ENCODE measurements around the gene SPAG4.

SPAG4 gene

GRCh38 chr20:35625584-35626385, 10.2 kb downstream of the SPAG4 start:
- DNase-seq, result no peak

- no peak for DNase-seq
Observed at GRCh38 chr20:35626386-35627001, 10.9 kb downstream of the SPAG4 start.

GRCh38 chr20:35627121-35627520, 11.5 kb downstream of the SPAG4 start:
- no peak for DNase-seq

GRCh38 chr20:35629427-35630145, 14.0 kb downstream of the SPAG4 start:
- no peak for DNase-seq

- no peak for DNase-seq
Observed at GRCh38 chr20:35630636-35631035, 15.0 kb downstream of the SPAG4 start.

GRCh38 chr20:35632539-35633115, 17.0 kb downstream of the SPAG4 start:
- no peak for DNase-seq

GRCh38 chr20:35635652-35636051, 20.0 kb downstream of the SPAG4 start:
- DNase-seq, result no peak

GRCh38 chr20:35636095-35636494, 20.5 kb downstream of the SPAG4 start:
- no peak for DNase-seq

GRCh38 chr20:35637276-35637675, 21.6 kb downstream of the SPAG4 start:
- no peak for DNase-seq

- DNase-seq, result no peak
Observed at GRCh38 chr20:35638751-35639150, 23.1 kb downstream of the SPAG4 start.

GRCh38 chr20:35640724-35641123, 25.1 kb downstream of the SPAG4 start:
- DNase-seq, result no peak

GRCh38 chr20:35641743-35642142, 26.1 kb downstream of the SPAG4 start:
- no peak for DNase-seq

- no peak for DNase-seq
Observed at GRCh38 chr20:35643045-35643444, 27.4 kb downstream of the SPAG4 start.

GRCh38 chr20:35644806-35645205, 29.2 kb downstream of the SPAG4 start:
- no peak for DNase-seq

GRCh38 chr20:35648836-35649235, 33.2 kb downstream of the SPAG4 start:
- no peak for DNase-seq

GRCh38 chr20:35650632-35651031, 35.0 kb downstream of the SPAG4 start:
- DNase-seq, result no peak

- no peak for DNase-seq
Observed at GRCh38 chr20:35651958-35652357, 36.3 kb downstream of the SPAG4 start.

- DNase-seq, result no peak
Observed at GRCh38 chr20:35652641-35653429, 37.2 kb downstream of the SPAG4 start.

GRCh38 chr20:35653430-35653734, 37.8 kb downstream of the SPAG4 start:
- no peak for DNase-seq

GRCh38 chr20:35653893-35654292, 38.3 kb downstream of the SPAG4 start:
- no peak for DNase-seq

GRCh38 chr20:35654415-35654814, 38.8 kb downstream of the SPAG4 start:
- DNase-seq, result no peak

- no peak for DNase-seq
Observed at GRCh38 chr20:35657271-35657670, 41.6 kb downstream of the SPAG4 start.

Data from NCI-H1105 treated with DMSO at 0.1 percent for 48 hours (cell line).